Ureter (tissue), 1 donor: ENCODE measurements around the gene ISG15. TPM values are rescaled to one million over a fixed set of nuclear protein-coding genes. Genes with fewer than 3 reads are reported as not detected.
"Not testable (repeated sequence)": the region's sequence is repeated elsewhere in the genome, so short reads cannot be mapped to it uniquely, and the experiment has no call there.

Experiments
- DNase-seq: peaks from one replicate; pipeline ENCODE4 v3.0.0-alpha.2; 2020; ENCODE audit warnings: low spot score
- total RNA-seq: library from RNA; stranded (reverse); gene quantifications from one replicate; pipeline ENCODE4 v1.2.4, GENCODE V29; 2023
- donor health status: DM: yes; HTN: yes; CAD: no.

The ISG15 gene
- total RNA-seq, 1 donor from 2014 or later = 14.9 TPM

DNA sequence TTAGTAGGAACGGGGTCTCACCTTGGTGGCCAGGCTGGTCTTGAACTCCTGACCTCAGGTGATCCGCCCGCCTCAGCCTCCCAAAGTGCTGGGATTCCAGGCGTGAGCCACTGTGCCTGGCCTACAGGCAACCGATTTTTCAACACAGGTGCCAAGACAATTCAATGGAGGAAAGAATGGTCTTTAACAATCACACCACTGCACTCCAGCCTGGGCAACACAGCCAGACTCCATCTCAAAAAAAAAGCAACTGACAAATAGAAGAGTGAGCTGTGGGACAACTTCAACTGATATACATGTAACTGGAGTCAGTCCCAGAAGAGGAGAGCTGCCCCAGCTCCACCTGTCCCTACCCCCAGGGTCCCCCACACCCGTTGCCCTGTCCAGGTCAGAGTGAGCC is 18.8 kb upstream of the ISG15 start:
- DNase-seq = not testable (repeated sequence)

DNA sequence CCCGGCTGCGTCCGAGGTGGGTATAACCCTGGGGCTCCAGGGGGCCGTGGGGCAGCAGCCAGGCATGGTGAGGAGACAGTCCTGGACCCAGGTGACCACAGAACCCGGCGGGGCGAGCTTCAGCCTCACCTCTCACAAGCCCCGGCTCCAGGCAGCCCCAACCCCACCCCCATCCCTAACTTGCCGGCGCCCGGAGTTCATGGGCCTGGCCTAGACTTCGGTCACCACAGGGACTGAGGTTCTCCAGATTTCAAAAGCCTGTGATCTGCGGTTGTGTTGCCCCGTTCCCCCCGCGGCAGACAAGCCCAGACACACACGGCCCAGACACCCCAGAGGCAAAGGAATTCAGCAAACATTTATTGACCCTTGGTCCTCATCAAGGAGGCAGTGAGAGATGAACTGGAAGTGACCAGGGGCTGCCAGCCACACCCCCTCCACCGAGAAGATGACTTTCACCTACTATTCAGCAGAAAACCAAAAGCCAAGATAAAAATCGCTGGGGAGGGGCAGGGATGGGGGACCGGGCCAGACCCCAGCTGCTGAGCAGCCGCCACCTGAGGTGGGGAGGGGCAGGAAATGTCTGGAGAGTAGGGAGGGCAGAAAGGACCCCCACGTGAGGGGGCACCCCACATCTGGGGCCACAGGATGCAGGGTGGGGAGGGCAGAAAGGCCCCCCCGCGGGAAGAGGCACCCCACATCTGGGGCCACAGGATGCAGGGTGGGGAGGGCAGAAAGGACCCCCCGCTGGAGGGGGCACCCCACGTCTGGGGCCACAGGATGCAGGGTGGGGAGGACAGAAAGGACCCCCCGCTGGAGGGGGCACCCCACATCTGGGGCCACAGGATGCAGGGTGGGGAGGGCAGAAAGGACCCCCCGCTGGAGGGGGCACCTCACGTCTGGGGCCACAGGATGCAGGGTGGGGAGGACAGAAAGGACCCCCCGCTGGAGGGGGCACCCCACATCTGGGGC is 17.3 kb upstream of the ISG15 start:
- DNase-seq = peak; percentile 75

DNA sequence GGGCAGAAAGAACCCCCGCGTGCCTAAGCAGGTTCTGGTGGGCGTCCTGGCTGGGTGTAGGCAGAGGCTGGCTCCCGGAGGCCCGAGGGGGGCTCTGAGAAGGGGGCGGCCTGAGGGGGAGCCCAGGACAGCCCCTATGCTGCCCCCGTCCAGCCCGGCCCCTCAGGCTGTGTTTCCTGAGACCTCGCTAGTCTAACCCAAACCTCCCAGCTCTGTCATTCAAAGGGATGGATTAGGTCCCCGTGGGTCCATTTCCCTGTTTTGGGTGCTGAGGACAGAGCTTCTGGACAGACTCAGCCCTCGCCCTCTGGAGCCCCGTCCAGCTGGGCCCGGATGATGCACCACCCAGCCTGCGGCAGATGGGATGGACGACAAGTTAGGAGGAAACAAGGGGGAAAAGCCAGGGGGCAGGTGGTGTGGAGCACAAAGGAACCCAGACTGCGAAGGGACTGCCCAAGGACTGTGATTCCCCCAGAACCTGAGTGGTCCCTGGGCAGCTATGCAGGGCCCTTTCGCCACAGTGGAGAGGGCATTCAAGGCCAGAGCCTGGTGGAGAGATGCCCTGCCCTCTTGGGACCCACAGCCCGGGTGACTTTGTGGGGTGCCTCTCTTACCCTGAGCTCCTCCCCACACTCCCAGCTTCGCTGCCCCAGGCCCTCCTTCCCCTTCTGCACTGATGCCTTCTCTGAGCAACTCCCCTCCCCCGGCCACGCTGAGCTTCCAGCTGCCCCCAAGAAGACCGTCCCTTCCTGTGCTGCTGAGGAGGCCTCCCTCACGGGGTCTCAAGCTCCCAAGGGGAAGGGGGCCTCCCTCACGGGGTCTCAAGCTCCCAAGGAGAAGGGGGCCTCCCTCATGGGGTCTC is 16.2 kb upstream of the ISG15 start:
- DNase-seq = peak; percentile 43

DNA sequence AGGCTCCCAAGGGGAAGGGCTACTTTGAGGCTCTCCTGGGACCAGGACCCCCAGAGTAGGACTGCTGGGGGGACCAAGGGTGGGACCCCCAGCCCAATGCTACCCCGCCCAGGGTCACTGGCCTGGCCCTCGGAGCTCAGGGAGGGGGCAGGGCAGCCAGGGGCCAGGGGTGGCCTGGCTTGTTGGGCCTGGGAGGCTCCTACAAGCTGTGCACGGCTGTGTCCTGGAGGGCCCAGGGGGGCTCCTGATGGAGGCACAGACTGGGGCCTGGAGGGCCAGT is 15.6 kb upstream of the ISG15 start:
- DNase-seq = peak; percentile 42

DNA sequence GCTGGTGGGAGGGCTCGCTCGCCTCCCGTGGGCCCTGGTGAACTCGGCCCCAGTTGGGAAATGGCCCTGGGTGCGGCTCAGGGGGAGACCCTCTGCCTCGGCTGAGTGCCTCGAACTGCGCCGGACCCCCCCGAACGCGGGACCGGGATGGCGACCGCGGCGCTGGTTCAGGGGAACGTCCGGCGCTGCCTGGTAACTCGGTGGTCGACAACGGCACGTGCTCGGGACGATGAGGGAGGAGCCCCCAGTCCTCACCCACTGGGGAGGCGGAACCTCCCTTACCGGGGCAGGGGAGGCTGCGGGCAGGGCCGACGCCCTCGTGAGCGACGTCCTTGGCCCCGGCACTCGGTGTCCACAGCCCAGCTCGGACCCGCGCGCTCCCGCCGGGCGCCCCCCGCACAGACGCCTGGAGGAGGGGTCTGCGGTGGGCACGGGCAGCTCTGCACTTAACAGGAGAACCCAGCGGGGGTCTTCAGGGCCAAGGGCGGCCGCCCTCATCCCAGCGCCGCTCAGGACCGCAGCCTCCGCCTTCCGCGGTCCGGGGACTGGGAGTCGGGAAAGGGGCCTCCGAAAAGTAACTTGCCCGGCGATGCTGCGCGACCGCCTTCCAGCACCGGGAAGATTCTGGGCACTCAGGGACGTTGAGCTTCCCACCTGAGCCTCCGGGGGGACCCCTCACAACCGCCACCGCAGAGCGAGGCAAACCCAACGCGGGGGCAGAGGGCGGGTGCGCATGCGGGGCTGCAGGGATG is 15.1 kb upstream of the ISG15 start:
- DNase-seq = peak; percentile 44

DNA sequence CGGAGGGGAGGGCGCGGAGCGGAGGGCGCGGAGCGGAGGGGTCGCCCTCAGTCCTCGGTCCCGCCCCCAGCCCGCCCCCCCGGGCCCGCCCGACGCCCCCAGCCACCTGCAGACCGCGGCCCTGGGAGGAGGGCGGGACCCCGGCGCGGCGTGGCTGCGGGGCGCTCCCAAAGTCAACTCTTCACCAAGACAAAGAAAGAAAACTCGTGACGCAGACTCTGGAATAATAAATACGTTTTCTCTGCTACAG is 14.6 kb upstream of the ISG15 start:
- no peak for DNase-seq

DNA sequence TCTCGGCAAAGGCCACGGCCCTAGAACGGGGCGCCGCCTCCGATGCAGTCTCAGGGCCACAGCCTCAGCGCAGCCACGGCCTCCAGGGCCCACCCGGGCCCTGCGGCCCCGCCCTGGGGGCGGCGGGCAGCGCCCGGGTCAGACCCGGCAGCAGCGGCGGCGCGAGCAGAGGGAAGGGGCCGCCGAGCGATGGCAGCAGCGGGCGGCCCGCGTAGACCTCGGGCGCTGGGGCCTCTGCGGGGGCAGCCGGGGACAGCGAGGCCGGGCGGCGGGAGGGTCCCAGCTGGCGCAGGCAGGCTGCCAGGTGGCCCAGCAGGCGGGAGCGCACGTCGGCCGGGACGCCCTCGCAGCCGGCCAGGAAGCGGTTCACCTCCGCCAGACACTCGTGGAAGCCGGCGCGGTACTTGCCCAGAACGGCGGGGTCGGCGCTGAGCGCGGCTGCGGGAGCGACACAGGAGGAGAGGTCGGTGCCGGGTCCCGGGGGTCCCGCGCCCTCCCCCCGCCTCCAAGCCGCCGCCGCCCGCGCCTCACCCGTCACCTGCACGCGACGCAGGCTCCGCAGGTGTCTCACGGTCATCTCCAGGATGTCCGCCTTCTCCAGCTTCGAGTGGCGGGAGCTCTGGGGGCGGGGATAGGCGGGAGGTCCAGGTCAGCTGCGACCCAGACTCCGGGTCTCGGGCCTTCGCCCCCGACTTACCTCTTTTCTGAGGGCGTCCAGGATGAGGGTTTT is 14.1 kb upstream of the ISG15 start:
- DNase-seq = peak; percentile 58

DNA sequence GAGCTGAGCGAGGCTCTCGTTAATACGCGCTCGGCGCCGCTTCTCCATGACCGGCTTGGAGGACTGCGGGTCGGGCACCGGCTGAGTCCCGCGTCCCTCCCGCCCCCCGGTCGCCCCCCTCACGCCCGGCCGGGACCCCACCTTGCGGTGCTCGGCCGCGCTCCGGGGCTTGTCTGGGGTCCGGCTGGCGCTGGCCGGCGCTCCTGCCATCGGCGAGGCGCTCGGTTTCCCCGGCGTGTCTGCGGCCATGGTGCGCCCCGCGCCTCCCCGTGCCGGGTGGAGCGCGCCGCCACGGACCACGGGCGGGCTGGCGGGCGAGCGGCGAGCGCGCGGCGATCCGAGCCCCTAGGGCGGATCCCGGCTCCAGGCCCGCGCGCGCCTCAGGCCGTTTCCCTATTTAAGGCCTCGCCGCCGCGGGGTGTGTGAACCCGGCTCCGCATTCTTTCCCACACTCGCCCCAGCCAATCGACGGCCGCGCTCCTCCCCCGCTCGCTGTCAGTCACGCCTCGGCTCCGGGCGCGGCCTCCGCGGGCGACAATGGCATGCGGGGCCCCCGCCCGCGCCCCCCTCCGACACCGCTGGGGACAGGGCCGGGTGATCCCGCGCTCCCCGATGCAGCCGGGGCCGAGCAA is 13.5 kb upstream of the ISG15 start, which contains the start of gene HES4:
HES4 (minus strand) TSS at position 373 of the 632 bp plus-strand sequence; CDS start at position 249, 124 bp downstream.
- DNase-seq = peak; percentile 95

DNA sequence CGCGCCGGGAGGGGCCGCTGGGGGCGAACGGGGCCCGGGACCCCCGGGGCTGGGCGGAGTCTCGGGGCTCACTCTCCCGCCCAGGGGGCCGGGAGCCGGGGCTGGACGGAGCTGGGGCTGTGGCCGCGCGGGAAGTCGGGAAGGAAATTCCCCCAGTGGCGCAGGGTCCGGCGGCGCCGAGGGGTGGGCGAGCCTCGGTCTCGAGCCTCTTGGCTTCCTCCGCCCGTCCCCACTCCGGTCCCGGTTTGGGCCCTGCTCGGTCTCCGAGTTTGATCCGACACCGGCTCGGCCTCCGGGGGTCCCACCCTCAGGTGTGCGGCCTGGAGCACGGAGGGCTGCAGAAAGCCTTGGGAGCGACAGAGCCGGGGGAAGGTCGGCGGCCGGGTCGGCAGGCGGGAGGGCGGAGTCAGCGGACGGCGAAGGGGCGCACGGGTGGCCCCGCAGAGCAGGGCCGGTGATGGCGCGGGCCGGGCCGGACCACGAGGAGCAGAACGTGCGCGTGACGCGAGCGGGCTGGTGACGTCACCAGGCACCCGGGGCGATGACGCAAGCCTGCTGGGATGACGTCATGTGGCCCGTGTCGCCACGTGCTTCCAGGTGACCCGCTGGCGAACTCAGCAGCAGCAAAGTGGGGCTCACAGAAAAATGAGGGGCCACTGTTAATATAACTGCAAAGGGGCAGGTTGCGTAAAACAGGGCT is 12.8 kb upstream of the ISG15 start:
- peak; percentile 86 for DNase-seq

DNA sequence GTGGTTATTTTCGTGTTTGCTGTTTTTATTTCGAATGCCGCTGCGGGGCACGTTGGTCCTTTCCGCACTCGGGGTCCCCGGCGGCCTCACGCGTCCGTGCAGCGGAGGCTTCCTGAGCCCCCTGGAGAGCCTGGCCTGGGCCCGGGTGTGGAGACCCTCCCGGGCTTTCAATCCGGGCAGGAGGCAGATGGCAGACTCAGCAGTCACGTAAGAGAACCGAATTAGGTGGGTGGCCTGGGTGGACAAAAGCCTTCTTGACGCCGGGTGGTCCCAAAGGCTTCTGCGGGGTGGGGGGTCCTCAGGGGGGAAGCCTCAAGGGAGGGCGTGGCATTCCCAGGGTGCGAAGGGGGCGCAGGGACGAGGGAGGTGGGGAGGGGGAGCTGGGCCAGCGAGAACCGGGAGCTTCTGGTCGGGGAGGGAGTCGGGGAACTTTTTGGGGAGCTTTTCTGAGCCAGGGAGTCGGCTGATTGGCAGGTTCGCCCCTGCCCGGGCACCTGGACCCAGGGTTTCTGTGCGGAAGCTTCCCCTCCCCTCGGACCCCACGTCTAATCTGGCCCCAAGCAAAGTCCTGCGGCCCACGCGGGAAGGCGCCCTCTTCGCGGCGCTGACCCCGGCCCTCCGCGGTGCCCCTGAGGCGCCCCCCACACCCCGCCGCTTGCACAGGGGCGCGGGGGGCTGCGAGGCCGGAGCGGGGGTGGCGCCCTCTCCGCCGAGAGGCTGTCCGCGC is 12.1 kb upstream of the ISG15 start:
- DNase-seq = peak; percentile 55

DNA sequence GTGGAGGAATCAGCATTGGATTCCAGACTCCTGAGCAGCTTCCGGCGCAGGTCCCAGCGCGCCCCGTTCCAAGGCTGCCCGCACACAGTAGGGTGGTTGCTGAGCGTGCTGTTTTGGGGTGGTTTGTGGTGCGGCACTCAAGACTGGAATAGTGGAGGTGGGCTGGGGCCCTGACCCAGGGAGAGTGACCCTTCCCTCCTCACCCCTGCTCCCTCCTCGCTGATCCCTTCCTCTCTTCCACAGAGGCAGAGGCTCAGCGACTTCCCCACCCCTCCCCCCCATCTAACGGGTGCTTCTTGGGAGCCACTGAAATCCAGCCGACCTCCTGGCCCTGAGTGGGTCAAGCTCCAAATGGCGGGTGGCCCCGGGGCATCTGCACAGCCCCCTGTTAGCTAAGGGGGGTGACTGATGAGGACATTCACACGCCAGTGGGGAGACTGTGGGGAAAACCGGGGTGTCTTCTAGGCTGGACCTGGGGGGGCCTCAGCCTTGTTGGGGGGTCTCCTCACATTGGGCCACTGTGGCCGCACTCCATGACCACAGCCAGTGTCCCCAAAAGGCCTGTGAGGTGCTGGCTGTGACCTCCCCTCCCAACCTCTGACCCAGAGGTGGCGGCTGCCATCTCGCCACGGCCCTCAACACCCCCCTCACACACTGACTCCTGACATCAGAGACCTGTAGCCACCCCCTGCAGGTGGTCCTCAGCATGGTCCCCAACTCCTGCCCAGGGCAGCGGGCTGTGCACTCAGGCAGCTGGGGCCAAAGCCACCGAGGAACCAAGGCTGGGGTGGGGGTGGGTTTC is 9.5 kb upstream of the ISG15 start:
- DNase-seq = peak; percentile 44

DNA sequence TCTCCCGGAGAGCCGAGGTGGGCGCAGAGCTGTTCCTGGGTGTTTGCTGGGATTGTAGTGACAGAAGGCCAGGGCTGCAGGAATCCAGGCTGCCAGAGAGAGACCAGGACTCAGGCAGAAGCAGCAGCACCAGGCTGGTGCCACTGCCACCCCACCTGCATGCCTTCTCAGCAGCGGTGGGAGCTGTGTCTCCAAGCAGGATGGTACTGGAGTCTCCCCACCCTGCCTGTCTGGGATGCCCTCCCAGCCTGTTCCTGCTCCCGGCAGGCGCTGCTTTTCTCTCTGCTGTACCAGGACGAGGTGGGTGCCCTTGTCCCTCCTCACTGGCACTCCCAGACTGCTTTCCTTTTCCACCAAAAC is 8.9 kb upstream of the ISG15 start:
- no peak for DNase-seq

DNA sequence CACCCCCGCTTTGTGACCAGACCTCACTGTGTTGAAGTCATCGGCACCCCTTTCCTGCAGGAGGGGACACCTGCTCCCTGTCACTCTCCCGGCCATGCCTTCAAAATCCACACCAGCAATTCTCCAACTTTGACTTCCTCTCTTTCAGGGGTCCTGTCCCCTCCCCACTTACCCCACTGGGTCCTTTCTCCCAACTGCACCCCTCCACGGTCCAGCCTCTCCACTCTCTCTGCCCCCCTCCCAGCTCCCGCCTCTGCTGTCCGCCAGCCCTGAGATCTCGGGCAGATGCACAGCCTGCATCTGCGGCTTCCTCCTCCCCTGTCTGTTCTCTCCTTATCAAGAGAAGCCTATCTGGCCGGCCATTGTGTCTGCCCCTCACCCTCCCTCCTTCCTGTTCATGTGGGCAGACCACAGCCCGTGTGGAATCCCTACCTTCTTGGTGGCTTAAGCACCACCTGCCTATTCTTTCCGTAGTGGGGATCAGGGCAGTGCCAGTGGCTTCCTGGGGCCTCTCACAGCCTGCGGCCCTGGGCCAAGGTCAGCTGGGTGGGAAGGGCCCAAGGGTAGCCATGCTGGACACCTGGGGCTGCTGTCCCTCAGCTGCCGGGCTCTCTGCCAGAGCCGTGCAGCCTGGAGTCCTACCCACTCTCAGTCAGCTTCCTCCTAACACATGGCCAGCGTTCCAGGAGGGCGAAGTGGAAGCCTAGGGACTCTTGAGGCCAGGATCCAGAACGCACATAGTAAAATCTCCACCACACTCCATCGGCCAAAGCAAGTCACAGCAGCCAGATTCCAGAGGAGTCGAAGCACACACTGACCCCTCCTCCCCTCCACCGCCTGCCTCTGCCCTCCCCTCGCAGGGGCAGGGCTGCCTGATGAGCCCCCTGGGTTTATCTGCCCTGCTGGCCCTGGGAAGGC is 8.3 kb upstream of the ISG15 start:
- peak; percentile 44 for DNase-seq

DNA sequence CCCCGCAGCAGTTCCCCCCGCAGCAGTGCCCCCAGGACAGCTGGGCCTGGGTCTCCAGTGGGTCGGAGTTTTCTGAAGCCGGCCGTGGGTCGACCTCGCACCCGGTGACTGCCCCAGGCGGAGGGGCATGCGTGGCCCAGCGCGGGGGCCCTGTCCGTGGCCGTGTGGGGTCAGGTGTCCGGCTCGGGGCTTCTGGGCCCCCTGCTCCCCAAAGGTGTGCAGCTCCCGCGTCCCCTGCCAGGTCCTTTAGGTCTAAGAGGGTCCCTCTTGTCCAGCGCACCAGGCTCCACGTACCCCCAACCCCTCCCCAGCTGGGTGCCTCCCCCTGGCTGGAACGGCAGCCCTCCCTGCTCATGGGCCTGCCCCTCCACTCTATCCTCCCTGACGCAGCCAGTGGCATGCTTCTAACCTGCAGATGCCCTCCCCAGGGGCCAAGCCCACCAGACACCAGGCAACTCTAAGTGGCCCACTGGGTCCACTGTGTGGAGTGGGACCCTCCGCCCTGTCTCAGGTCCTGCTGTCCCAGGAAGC is 7.5 kb upstream of the ISG15 start:
- DNase-seq = peak; percentile 43

DNA sequence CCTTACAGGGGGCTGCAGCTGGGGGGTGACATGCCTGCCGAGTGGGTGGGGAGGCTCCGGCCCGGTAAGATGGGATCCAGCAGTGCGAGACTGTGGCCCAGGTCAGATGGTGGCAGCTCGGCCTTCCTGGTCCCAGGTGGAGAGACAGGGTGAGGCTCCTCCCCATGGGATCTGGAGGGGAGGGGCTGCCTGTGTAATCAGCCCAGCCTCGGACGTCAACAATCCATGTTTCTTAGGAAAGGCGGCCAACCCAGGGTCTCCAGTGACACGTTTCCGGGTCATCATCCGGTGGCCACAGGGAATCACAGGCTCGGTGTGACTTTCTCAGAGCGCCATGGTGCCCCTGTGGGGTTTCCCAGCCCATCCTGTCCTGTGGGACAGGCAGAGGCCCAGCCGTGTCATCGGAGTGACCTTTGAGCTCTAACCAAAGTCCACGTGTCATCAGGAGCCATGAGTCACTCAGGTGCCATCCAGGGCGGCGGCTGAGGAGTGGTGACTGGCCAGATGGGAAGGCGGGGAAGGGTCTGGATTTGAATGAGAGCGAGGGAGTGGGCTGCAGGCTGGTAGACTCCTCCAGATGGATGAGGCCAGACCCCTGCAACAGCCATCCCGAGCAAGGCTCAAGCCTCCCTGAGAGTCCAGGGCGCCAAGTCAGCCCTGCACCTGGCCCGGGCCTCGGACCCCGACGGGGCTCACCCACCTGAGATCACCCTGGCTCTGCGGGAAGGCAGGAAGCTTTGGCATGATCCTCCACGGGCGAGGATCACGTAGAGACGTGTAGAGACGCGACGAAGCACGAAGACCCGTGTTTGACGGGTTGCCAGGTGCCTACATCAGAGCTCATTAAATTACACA is 6.8 kb upstream of the ISG15 start:
- DNase-seq = peak; percentile 46

DNA sequence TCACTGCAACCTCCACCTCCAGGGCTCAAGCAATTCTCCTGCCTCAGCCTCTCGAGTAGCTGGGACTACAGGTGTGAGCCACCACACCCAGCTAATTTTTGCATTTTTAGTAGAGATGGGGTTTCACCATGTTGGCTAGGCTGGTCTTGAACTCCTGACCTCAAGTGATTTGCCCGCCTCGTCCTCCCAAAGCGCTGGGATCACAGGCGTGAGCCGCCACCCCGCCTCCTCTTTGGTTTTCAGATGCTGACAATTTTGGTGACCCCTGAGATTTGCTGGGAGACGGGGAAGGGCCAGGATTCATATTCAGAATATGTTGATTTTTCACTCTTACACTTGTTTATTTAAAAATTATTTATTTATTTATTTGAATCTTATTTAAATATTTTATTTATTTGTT is 3.2 kb upstream of the ISG15 start:
- not testable (repeated sequence) for DNase-seq
